Uterus (tissue), 2 donors: ENCODE data around the gene FAM237A.

Experiments used
- CTCF ChIP-seq, 4 experiments: fragments of 200-600 bp in 2 of 4; fragments of 450-650 bp in 2 of 4; sonication (generic) in 2 of 4; IDR thresholded peaks; one replicate each; pipeline ENCODE4 v1.5.1; 2016 to 2019; ENCODE audit warnings: antibody characterized with exemption in 4 of 4, mild to moderate bottlenecking in 2 of 4, moderate library complexity in 1 of 4
- POLR2A ChIP-seq, 2 donors: fragments of 450-650 bp; IDR thresholded peaks; one replicate each; pipeline ENCODE4 v1.6.1; 2016; ENCODE audit warnings: antibody characterized with exemption in 2 of 2, mild to moderate bottlenecking in 1 of 2, moderate library complexity in 1 of 2

GRCh38 chr2:206665251-206665650 lies 23.0 kb downstream of the FAM237A start:
- TF ChIP-seq CTCF (IDR thresholded peaks at IDR 0.05) = no peak
- TF ChIP-seq POLR2A (IDR thresholded peaks at IDR 0.05) = no peak
